ENCODE data around the gene KRTAP6-2. TPM values are rescaled to one million over a fixed set of nuclear protein-coding genes. Genes with fewer than 3 reads are reported as not detected.

KRTAP6-2 gene
- total RNA-seq, 2 experiments from 2014 or later: not detected

- ChIA-PET POLR2A (no interaction called here), CTCF (ENCODE audit: unreplicated experiment) (no interaction called here)
- H3K36me3 ChIP-seq (ENCODE audit: insufficient read depth, low read length): no peaks in the 10 kb centered on the region
- H2AFZ ChIP-seq (ENCODE audit: low read length): no peak overlapping the region
- DNase-seq (ENCODE audit: low spot score): no peak
- H4K20me1 ChIP-seq (ENCODE audit: insufficient read depth, low read length): no peaks in the 10 kb centered on the region
- no peak overlapping the region for H3K27ac ChIP-seq (ENCODE audit: low read depth, low read length, poor library complexity, severe bottlenecking)
- 0 out of 2 replicates have a peak, but pooled peaks cover 4% of the 10 kb centered on the region for H3K9me3 ChIP-seq (ENCODE audit: low read length)
- TF ChIP-seq EZH2phosphoT487 (IDR thresholded peaks at IDR 0.05; ENCODE audit: borderline replicate concordance, low read depth, low read length): no peak
- TF ChIP-seq, protein P1, sequence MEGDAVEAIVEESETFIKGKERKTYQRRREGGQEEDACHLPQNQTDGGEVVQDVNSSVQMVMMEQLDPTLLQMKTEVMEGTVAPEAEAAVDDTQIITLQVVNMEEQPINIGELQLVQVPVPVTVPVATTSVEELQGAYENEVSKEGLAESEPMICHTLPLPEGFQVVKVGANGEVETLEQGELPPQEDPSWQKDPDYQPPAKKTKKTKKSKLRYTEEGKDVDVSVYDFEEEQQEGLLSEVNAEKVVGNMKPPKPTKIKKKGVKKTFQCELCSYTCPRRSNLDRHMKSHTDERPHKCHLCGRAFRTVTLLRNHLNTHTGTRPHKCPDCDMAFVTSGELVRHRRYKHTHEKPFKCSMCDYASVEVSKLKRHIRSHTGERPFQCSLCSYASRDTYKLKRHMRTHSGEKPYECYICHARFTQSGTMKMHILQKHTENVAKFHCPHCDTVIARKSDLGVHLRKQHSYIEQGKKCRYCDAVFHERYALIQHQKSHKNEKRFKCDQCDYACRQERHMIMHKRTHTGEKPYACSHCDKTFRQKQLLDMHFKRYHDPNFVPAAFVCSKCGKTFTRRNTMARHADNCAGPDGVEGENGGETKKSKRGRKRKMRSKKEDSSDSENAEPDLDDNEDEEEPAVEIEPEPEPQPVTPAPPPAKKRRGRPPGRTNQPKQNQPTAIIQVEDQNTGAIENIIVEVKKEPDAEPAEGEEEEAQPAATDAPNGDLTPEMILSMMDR (conservative IDR thresholded peaks at IDR 0.05; ENCODE audit: low read length): no peak
- intact Hi-C loops (cut with micrococcal nuclease; ENCODE audit: unreplicated experiment): no loop called here
- no peak overlapping the region for H3K4me2 ChIP-seq (ENCODE audit: low read length)
- H3K4me1 ChIP-seq (ENCODE audit: insufficient read depth, low read length, poor library complexity, severe bottlenecking): no peaks in the 10 kb centered on the region
- H3K9me2 ChIP-seq (ENCODE audit: insufficient read depth, low read length): no peaks in the 10 kb centered on the region
- BruUV-seq (replicated peaks): no TSS peak
- no peaks in the 10 kb centered on the region for H3K79me2 ChIP-seq (ENCODE audit: insufficient read depth, low read depth, low read length)
- no peak overlapping the region for H3K4me3 ChIP-seq (ENCODE audit: low read depth, low read length, poor library complexity, severe bottlenecking)
These were observed 45.9 kb downstream of the KRTAP6-2 start for GRCh38 chr21:30552782-30553181.

Small RNA genes within 50 kb of the gene (small RNA-seq; reads per million reads assigned to genes)
- gene KRTAP20-1 (not detected), gene KRTAP20-3 (not detected), gene KRTAP20-4 (not detected), gene KRTAP22-1 (not detected), gene KRTAP22-2 (not detected)

Other genes with a start within 250 kb of the KRTAP6-2 start
- gene KRTAP13-2, start 226.6 kb downstream of the KRTAP6-2 start, total RNA-seq (2014; rRNA removed; shearing (Covaris generic)): not detected in 2 replicates
- not detected in 2 replicates for gene KRTAP13-2, start 226.6 kb downstream of the KRTAP6-2 start, total RNA-seq (2022)
- not detected in 2 replicates for gene KRTAP13-1, start 202.9 kb downstream of the KRTAP6-2 start, total RNA-seq (2014; rRNA removed; shearing (Covaris generic))
- gene KRTAP13-1, start 202.9 kb downstream of the KRTAP6-2 start, total RNA-seq (2022): not detected in 2 replicates
- not detected in 2 replicates for gene KRTAP13-3, start 173.0 kb downstream of the KRTAP6-2 start, total RNA-seq (2014; rRNA removed; shearing (Covaris generic))
- not detected in 2 replicates for gene KRTAP13-3, start 173.0 kb downstream of the KRTAP6-2 start, total RNA-seq (2022)
- not detected in 2 replicates for gene KRTAP13-4, start 168.7 kb downstream of the KRTAP6-2 start, total RNA-seq (2014; rRNA removed; shearing (Covaris generic))
- not detected in 2 replicates for gene KRTAP13-4, start 168.7 kb downstream of the KRTAP6-2 start, total RNA-seq (2022)
- not detected in 2 replicates for gene KRTAP15-1, start 158.6 kb downstream of the KRTAP6-2 start, total RNA-seq (2014; rRNA removed; shearing (Covaris generic))
- gene KRTAP15-1, start 158.6 kb downstream of the KRTAP6-2 start, total RNA-seq (2022): not detected in 2 replicates
- not detected in 2 replicates for gene KRTAP19-1, start 118.5 kb downstream of the KRTAP6-2 start, total RNA-seq (2014; rRNA removed; shearing (Covaris generic))
- gene KRTAP19-1, start 118.5 kb downstream of the KRTAP6-2 start, total RNA-seq (2022): not detected in 2 replicates
- not detected in 2 replicates for gene KRTAP19-2, start 111.5 kb downstream of the KRTAP6-2 start, total RNA-seq (2014; rRNA removed; shearing (Covaris generic))
- gene KRTAP19-2, start 111.5 kb downstream of the KRTAP6-2 start, total RNA-seq (2022): not detected in 2 replicates
- not detected in 2 replicates for gene KRTAP19-3, start 106.9 kb downstream of the KRTAP6-2 start, total RNA-seq (2014; rRNA removed; shearing (Covaris generic))
- gene KRTAP19-3, start 106.9 kb downstream of the KRTAP6-2 start, total RNA-seq (2022): not detected in 2 replicates
- not detected in 2 replicates for gene KRTAP19-4, start 101.7 kb downstream of the KRTAP6-2 start, total RNA-seq (2014; rRNA removed; shearing (Covaris generic))
- not detected in 2 replicates for gene KRTAP19-4, start 101.7 kb downstream of the KRTAP6-2 start, total RNA-seq (2022)
- not detected in 2 replicates for gene KRTAP19-5, start 96.8 kb downstream of the KRTAP6-2 start, total RNA-seq (2014; rRNA removed; shearing (Covaris generic))
- gene KRTAP19-5, start 96.8 kb downstream of the KRTAP6-2 start, total RNA-seq (2022): not detected in 2 replicates
- gene KRTAP19-6, start 57.0 kb downstream of the KRTAP6-2 start, total RNA-seq (2014; rRNA removed; shearing (Covaris generic)): not detected in 2 replicates
- not detected in 2 replicates for gene KRTAP19-6, start 57.0 kb downstream of the KRTAP6-2 start, total RNA-seq (2022)
- not detected in 2 replicates for gene KRTAP19-7, start 37.6 kb downstream of the KRTAP6-2 start, total RNA-seq (2014; rRNA removed; shearing (Covaris generic))
- gene KRTAP19-7, start 37.6 kb downstream of the KRTAP6-2 start, total RNA-seq (2022): not detected in 2 replicates
- not detected in 2 replicates for gene KRTAP22-2, start 8.5 kb downstream of the KRTAP6-2 start, total RNA-seq (2014; rRNA removed; shearing (Covaris generic))
- gene KRTAP22-2, start 8.5 kb downstream of the KRTAP6-2 start, total RNA-seq (2022): not detected in 2 replicates
- gene KRTAP6-3, start 6.5 kb downstream of the KRTAP6-2 start, total RNA-seq (2014; rRNA removed; shearing (Covaris generic)): not detected in 2 replicates
- gene KRTAP6-3, start 6.5 kb downstream of the KRTAP6-2 start, total RNA-seq (2022): not detected in 2 replicates
- gene KRTAP22-1, start 2.2 kb upstream of the KRTAP6-2 start, total RNA-seq (2014; rRNA removed; shearing (Covaris generic)): not detected in 2 replicates
- gene KRTAP22-1, start 2.2 kb upstream of the KRTAP6-2 start, total RNA-seq (2022): not detected in 2 replicates
- gene KRTAP6-1, start 15.0 kb upstream of the KRTAP6-2 start, total RNA-seq (2014; rRNA removed; shearing (Covaris generic)): not detected in 2 replicates
- not detected in 2 replicates for gene KRTAP6-1, start 15.0 kb upstream of the KRTAP6-2 start, total RNA-seq (2022)
- gene KRTAP20-1, start 17.5 kb upstream of the KRTAP6-2 start, total RNA-seq (2014; rRNA removed; shearing (Covaris generic)): not detected in 2 replicates
- not detected in 2 replicates for gene KRTAP20-1, start 17.5 kb upstream of the KRTAP6-2 start, total RNA-seq (2022)
- not detected in 2 replicates for gene KRTAP20-4, start 21.7 kb upstream of the KRTAP6-2 start, total RNA-seq (2014; rRNA removed; shearing (Covaris generic))
- gene KRTAP20-4, start 21.7 kb upstream of the KRTAP6-2 start, total RNA-seq (2022): not detected in 2 replicates
- not detected in 2 replicates for gene KRTAP20-2, start 36.3 kb upstream of the KRTAP6-2 start, total RNA-seq (2014; rRNA removed; shearing (Covaris generic))
- gene KRTAP20-2, start 36.3 kb upstream of the KRTAP6-2 start, total RNA-seq (2022): not detected in 2 replicates
- gene KRTAP20-3, start 44.0 kb upstream of the KRTAP6-2 start, total RNA-seq (2014; rRNA removed; shearing (Covaris generic)): not detected in 2 replicates
- gene KRTAP20-3, start 44.0 kb upstream of the KRTAP6-2 start, total RNA-seq (2022): not detected in 2 replicates
- gene KRTAP21-3, start 119.9 kb upstream of the KRTAP6-2 start, total RNA-seq (2014; rRNA removed; shearing (Covaris generic)): not detected in 2 replicates
- gene KRTAP21-3, start 119.9 kb upstream of the KRTAP6-2 start, total RNA-seq (2022): not detected in 2 replicates
- gene KRTAP21-2, start 148.4 kb upstream of the KRTAP6-2 start, total RNA-seq (2014; rRNA removed; shearing (Covaris generic)): not detected in 2 replicates
- gene KRTAP21-2, start 148.4 kb upstream of the KRTAP6-2 start, total RNA-seq (2022): not detected in 2 replicates
- not detected in 2 replicates for gene KRTAP21-1, start 156.5 kb upstream of the KRTAP6-2 start, total RNA-seq (2014; rRNA removed; shearing (Covaris generic))
- gene KRTAP21-1, start 156.5 kb upstream of the KRTAP6-2 start, total RNA-seq (2022): not detected in 2 replicates
- gene KRTAP8-1, start 214.4 kb upstream of the KRTAP6-2 start, total RNA-seq (2014; rRNA removed; shearing (Covaris generic)): not detected in 2 replicates
- gene KRTAP8-1, start 214.4 kb upstream of the KRTAP6-2 start, total RNA-seq (2022): not detected in 2 replicates
- not detected in 2 replicates for gene KRTAP7-1, start 230.9 kb upstream of the KRTAP6-2 start, total RNA-seq (2014; rRNA removed; shearing (Covaris generic))
- not detected in 2 replicates for gene KRTAP7-1, start 230.9 kb upstream of the KRTAP6-2 start, total RNA-seq (2022)